ENCODE data around the gene TTC12. TPM values are rescaled to one million over a fixed set of nuclear protein-coding genes. Genes with fewer than 3 reads are reported as not detected.

TTC12 gene
- total and polyA plus RNA-seq, 2 of the 8 experiments (the other 6 are each of a cell fraction or from before 2014, with no cell fraction given) = 4.7 to 9.0 TPM

DNA sequence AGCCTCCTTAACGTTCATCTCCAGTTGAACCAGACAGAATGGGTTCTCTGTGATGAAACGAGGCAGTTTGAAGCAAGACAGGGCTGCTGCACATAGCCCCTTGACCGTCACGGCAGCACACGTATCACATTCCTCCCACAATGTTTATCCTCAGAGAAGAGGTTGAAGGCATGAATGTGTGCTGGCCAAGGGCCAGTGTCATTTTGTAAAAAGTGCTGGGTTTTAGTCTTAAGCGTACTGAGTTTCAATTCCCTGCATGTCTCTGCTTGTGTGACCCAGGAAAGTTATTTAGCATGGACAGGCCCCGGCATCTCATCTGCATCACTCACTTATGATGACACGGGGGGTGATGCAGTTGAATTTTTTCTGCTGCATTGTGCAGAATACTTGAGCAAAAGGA, 31.6 kb downstream of the TTC12 start:
- Histone ChIP-seq H4K20me1 (replicated peaks in 1 of 2; ENCODE audit: control insufficient read depth in 1 of 2, insufficient read depth in 2 of 2, low read length in 2 of 2) (no peaks in the 10 kb centered on the region), H3K36me3 (ENCODE audit: control insufficient read depth in 2 of 4, insufficient read depth in 4 of 4, low read length in 3 of 4) (0 out of 8 replicates have a peak, but pooled peaks cover 0 to 3% (median 0%) of the 10 kb centered on the region in 4 experiments), H3K4me1 (replicated peaks in 1 of 4; ENCODE audit: control insufficient read depth in 3 of 4, insufficient read depth in 4 of 4, low read length in 3 of 4) (no peaks in the 10 kb centered on the region), H3K79me1 (ENCODE audit: low read depth, low read length) (no peaks in the 10 kb centered on the region), H2BK5ac (ENCODE audit: low read depth, low read length) (no peak overlapping the region), H3K14ac (ENCODE audit: insufficient read length) (no peak overlapping the region), H3K4ac (replicated peaks; ENCODE audit: insufficient read length, low read depth, low read length) (no peak overlapping the region), H3K23me2 (ENCODE audit: low read depth, low read length) (no peaks in the 10 kb centered on the region), H2AK5ac (ENCODE audit: low read depth, low read length) (no peak overlapping the region), H3K4me2 (ENCODE audit: insufficient read depth in 1 of 2, low read depth in 2 of 2, low read length in 2 of 2) (no peak overlapping the region), H3K9me3 (ENCODE audit: insufficient read depth in 2 of 2, low read depth in 1 of 2, low read length in 1 of 2) (no peaks in the 10 kb centered on the region), H2BK20ac (ENCODE audit: low read length) (no peak overlapping the region), H4K8ac (ENCODE audit: extremely low read depth, insufficient read depth, low read length) (no peak overlapping the region), H3K9ac (replicated peaks in 1 of 4; ENCODE audit: extremely low read depth in 1 of 4, low read depth in 3 of 4, low read length in 3 of 4) (no peak overlapping the region), H2AFZ (ENCODE audit: low read length) (no peak overlapping the region), H3K27me3 (replicated peaks in 1 of 4; ENCODE audit: control insufficient read depth in 3 of 4, extremely low read depth in 1 of 4, insufficient read depth in 3 of 4, low read length in 3 of 4) (no peaks in the 10 kb centered on the region), H4K91ac (replicated peaks; ENCODE audit: insufficient read length, low read length) (no peak overlapping the region), H3K79me2 (ENCODE audit: control insufficient read depth in 1 of 2, insufficient read depth in 2 of 2, low read length in 2 of 2) (no peaks in the 10 kb centered on the region), H3K27ac (ENCODE audit: low read depth, low read length) (no peak overlapping the region), H2BK12ac (ENCODE audit: low read depth, low read length) (no peak overlapping the region), H3K56ac (replicated peaks; ENCODE audit: insufficient read length, low read depth, low read length) (no peak overlapping the region), H4K5ac (ENCODE audit: insufficient read length, low read depth, low read length) (no peak overlapping the region), H3K4me3 (ENCODE audit: extremely low read depth in 1 of 4, insufficient read depth in 2 of 4, low read depth in 3 of 4, low read length in 4 of 4) (no peak overlapping the region), H2BK120ac (replicated peaks; ENCODE audit: low read depth, low read length) (no peak overlapping the region), H3K23ac (ENCODE audit: insufficient read length) (no peak overlapping the region), H3K18ac (ENCODE audit: extremely low read depth, low read length) (no peak overlapping the region), H2BK15ac (ENCODE audit: low read length) (no peak overlapping the region)
- FAIRE-seq (no peak), DNase-seq (ENCODE audit: low read depth in 1 of 2, low spot score in 2 of 2) (no peak)
- CTCF ChIA-PET (ENCODE audit: partially characterized antibody) = interaction anchor here (1.0 to 1.2 kb wide), 2 partner anchors 27 to 251 kb away, joined by 3 to 4 read pairs; no protein-coding TSS in a partner anchor
- 95% methylated on average over 8 of the region's 8 CpGs; no CpG with 5 or more reads in 1 of the 2 experiments for WGBS, 2 experiments (ENCODE audit: extremely low coverage in 1 of 2, insufficient coverage in 1 of 2, insufficient read length in 1 of 2, insufficient replicate concordance in 2 of 2, low coverage in 1 of 2, low lambda C conversion rate in 2 of 2, missing lambda C conversion rate in 1 of 2)
- POLR2A ChIA-PET (ENCODE audit: partially characterized antibody) = no interaction called here
- TF ChIP-seq TCF12 (IDR thresholded peaks at IDR 0.05; ENCODE audit: low read depth, low read length) (no peak), PHF8 (conservative IDR thresholded peaks at IDR 0.05; ENCODE audit: low read depth, low read length) (no peak), BACH1 (IDR thresholded peaks at IDR 0.05; ENCODE audit: low read length) (no peak), MAFK (IDR thresholded peaks at IDR 0.05; ENCODE audit: low read depth, low read length) (no peak), RFX5 (IDR thresholded peaks at IDR 0.05; ENCODE audit: borderline replicate concordance, low read depth, low read length) (no peak), SAP30 (IDR thresholded peaks at IDR 0.05; ENCODE audit: insufficient read depth, insufficient replicate concordance, low read length) (no peak), GABPA (IDR thresholded peaks at IDR 0.05; ENCODE audit: borderline replicate concordance, insufficient read depth, low read length) (no peak)
